Ectodermal cell (in vitro differentiated cells): ENCODE results near the gene RUBCN.
"Not testable (repeated sequence)": the region's sequence is repeated elsewhere in the genome, so short reads cannot be mapped to it uniquely, and the experiment has no call there.

Experiments used
- H3K27ac ChIP-seq: 2 replicates; pipeline ENCODE4 v1.7.0; 2013; ENCODE audit warnings: mild to moderate bottlenecking, low read depth, low read length; ENCODE audit not compliant: insufficient read depth, poor library complexity, severe bottlenecking
- H3K27me3 ChIP-seq: 2 replicates; pipeline ENCODE4 v1.7.0; 2013; ENCODE audit warnings: mild to moderate bottlenecking, low read length; ENCODE audit not compliant: insufficient read depth, control insufficient read depth, poor library complexity, severe bottlenecking
- H3K36me3 ChIP-seq: one replicate; pipeline ENCODE4 v1.7.0; 2013; ENCODE audit warnings: low read length; ENCODE audit not compliant: control insufficient read depth, insufficient read depth
- H3K4me1 ChIP-seq: one replicate; pipeline ENCODE4 v1.7.0; 2013; ENCODE audit warnings: low read length; ENCODE audit not compliant: control insufficient read depth, insufficient read depth
- H3K4me3 ChIP-seq: 2 replicates; pipeline ENCODE4 v1.7.0; 2013; ENCODE audit warnings: low read depth, low read length, control low read depth; ENCODE audit not compliant: insufficient read depth
- H3K9me3 ChIP-seq: 2 replicates; pipeline ENCODE4 v1.7.0; 2013; ENCODE audit warnings: mild to moderate bottlenecking, low read length, moderate library complexity; ENCODE audit not compliant: control insufficient read depth
- WGBS, 2 experiments: methylation state at CpG; one replicate each; pipeline ENCODE4 v1.1.7; 2013; ENCODE audit warnings: missing lambda C conversion rate in 2 of 2; 5-methylcytosine and 5-hydroxymethylcytosine counted together

Gene RUBCN

GRCh38 chr3:197718891-197719290, 17.8 kb downstream of the RUBCN start:
- H3K4me1 ChIP-seq = no peaks in the 10 kb centered on the region
- no peak overlapping the region for H3K27ac ChIP-seq
- H3K36me3 ChIP-seq = no peaks in the 10 kb centered on the region
- 89 to 93% methylated on average over 8 of the region's 8 CpGs for WGBS, 2 experiments
- H3K27me3 ChIP-seq = no peaks in the 10 kb centered on the region
- no peak overlapping the region for H3K4me3 ChIP-seq
- no peaks in the 10 kb centered on the region for H3K9me3 ChIP-seq

GRCh38 chr3:197714251-197714650, 22.5 kb downstream of the RUBCN start:
- Histone ChIP-seq H3K9me3 (no peaks in the 10 kb centered on the region), H3K4me3 (no peak overlapping the region), H3K36me3 (no peaks in the 10 kb centered on the region), H3K4me1 (peaks cover 7% of the 10 kb centered on the region), H3K27me3 (no peaks in the 10 kb centered on the region), H3K27ac (no peak overlapping the region)
- 94 to 98% methylated on average over 4 of the region's 4 CpGs for WGBS, 2 experiments

- Histone ChIP-seq H3K27me3 (no peaks in the 10 kb centered on the region), H3K36me3 (no peaks in the 10 kb centered on the region), H3K27ac (no peak overlapping the region), H3K4me1 (peaks cover 7% of the 10 kb centered on the region), H3K9me3 (no peaks in the 10 kb centered on the region), H3K4me3 (no peak overlapping the region)
- 91 to 94% methylated on average over 4 of the region's 4 CpGs for WGBS, 2 experiments
Measured at GRCh38 chr3:197713477-197713822, 23.3 kb downstream of the RUBCN start.

GRCh38 chr3:197711973-197712707, 24.6 kb downstream of the RUBCN start:
- Histone ChIP-seq H3K27me3 (no peaks in the 10 kb centered on the region), H3K27ac (peak overlapping the region; percentile 72), H3K9me3 (no peaks in the 10 kb centered on the region), H3K36me3 (no peaks in the 10 kb centered on the region), H3K4me3 (no peak overlapping the region), H3K4me1 (peaks cover 7% of the 10 kb centered on the region)
- 21 to 35% methylated on average over 9 of the region's 9 CpGs for WGBS, 2 experiments

- H3K36me3 ChIP-seq, H3K4me3 ChIP-seq, H3K4me1 ChIP-seq, H3K27ac ChIP-seq, H3K27me3 ChIP-seq, H3K9me3 ChIP-seq: not testable (repeated sequence)
- whole genome bisulfite sequencing, 2 experiments = 98 to 99% methylated on average over 4 to 5 of the region's 5 CpGs
Measured at GRCh38 chr3:197710965-197711364, 25.7 kb downstream of the RUBCN start.

GRCh38 chr3:197709135-197709534, 27.6 kb downstream of the RUBCN start:
- no peaks in the 10 kb centered on the region for H3K9me3 ChIP-seq
- WGBS, 2 experiments = 96 to 97% methylated on average over 8 to 9 of the region's 9 CpGs
- H3K4me1 ChIP-seq = peaks cover 7% of the 10 kb centered on the region
- no peak overlapping the region for H3K4me3 ChIP-seq
- no peak overlapping the region for H3K27ac ChIP-seq
- no peaks in the 10 kb centered on the region for H3K27me3 ChIP-seq
- H3K36me3 ChIP-seq = no peaks in the 10 kb centered on the region

GRCh38 chr3:197706658-197707057, 30.0 kb downstream of the RUBCN start:
- Histone ChIP-seq H3K27ac (no peak overlapping the region), H3K36me3 (peaks cover 4% of the 10 kb centered on the region), H3K9me3 (no peaks in the 10 kb centered on the region), H3K4me1 (no peaks in the 10 kb centered on the region), H3K27me3 (no peaks in the 10 kb centered on the region), H3K4me3 (no peak overlapping the region)
- WGBS, 2 experiments = 96% methylated on average over 7 of the region's 7 CpGs

- H3K4me1 ChIP-seq = no peaks in the 10 kb centered on the region
- no peaks in the 10 kb centered on the region for H3K9me3 ChIP-seq
- no peak overlapping the region for H3K4me3 ChIP-seq
- H3K36me3 ChIP-seq = peaks cover 13% of the 10 kb centered on the region
- H3K27me3 ChIP-seq = no peaks in the 10 kb centered on the region
- no peak overlapping the region for H3K27ac ChIP-seq
- WGBS, 2 experiments = 92 to 93% methylated on average over 4 of the region's 4 CpGs
Measured at GRCh38 chr3:197701841-197702240, 34.9 kb downstream of the RUBCN start.

- no peaks in the 10 kb centered on the region for H3K27me3 ChIP-seq
- H3K27ac ChIP-seq = no peak overlapping the region
- peaks cover 13% of the 10 kb centered on the region for H3K36me3 ChIP-seq
- H3K9me3 ChIP-seq = no peaks in the 10 kb centered on the region
- H3K4me1 ChIP-seq = no peaks in the 10 kb centered on the region
- 95 to 98% methylated on average over 9 of the region's 9 CpGs for WGBS, 2 experiments
- H3K4me3 ChIP-seq = no peak overlapping the region
Measured at GRCh38 chr3:197700095-197700494, 36.6 kb downstream of the RUBCN start.

- Histone ChIP-seq H3K27ac (no peak overlapping the region), H3K9me3 (no peaks in the 10 kb centered on the region), H3K27me3 (no peaks in the 10 kb centered on the region), H3K4me3 (no peak overlapping the region), H3K36me3 (peaks cover 15% of the 10 kb centered on the region), H3K4me1 (no peaks in the 10 kb centered on the region)
- WGBS, 2 experiments = 93 to 97% methylated on average over 6 of the region's 6 CpGs
Measured at GRCh38 chr3:197697355-197697754, 39.3 kb downstream of the RUBCN start.

GRCh38 chr3:197694251-197694650, 42.5 kb downstream of the RUBCN start:
- WGBS, 2 experiments = 94 to 97% methylated on average over 7 of the region's 7 CpGs
- no peak overlapping the region for H3K4me3 ChIP-seq
- no peak overlapping the region for H3K27ac ChIP-seq
- no peaks in the 10 kb centered on the region for H3K27me3 ChIP-seq
- peaks cover 5% of the 10 kb centered on the region for H3K36me3 ChIP-seq
- no peaks in the 10 kb centered on the region for H3K4me1 ChIP-seq
- H3K9me3 ChIP-seq = no peaks in the 10 kb centered on the region
